NCI-H1105 treated with DMSO at 0.1 percent for 48 hours (cell line): ENCODE measurements around the gene SLC35E3.
A peak's percentile ranks its signal among the peaks of the same experiment; 100 is the strongest.

ENCODE experiments used
- DNase-seq: peaks from one replicate; lab custom pipeline; 2025; lab: John Stamatoyannopoulos, UW

The SLC35E3 gene

GRCh38 chr12:68745904-68746571 lies at the start of gene SLC35E3:
Gene SLC35E3, plus strand, starts transcription at chr12:68746176. Its CDS starts 202 bp downstream, at chr12:68746378.
- DNase-seq: peak; percentile 96

- DNase-seq: no peak
These were observed 46.5 kb upstream of the SLC35E3 start for GRCh38 chr12:68699486-68699885.

DNA sequence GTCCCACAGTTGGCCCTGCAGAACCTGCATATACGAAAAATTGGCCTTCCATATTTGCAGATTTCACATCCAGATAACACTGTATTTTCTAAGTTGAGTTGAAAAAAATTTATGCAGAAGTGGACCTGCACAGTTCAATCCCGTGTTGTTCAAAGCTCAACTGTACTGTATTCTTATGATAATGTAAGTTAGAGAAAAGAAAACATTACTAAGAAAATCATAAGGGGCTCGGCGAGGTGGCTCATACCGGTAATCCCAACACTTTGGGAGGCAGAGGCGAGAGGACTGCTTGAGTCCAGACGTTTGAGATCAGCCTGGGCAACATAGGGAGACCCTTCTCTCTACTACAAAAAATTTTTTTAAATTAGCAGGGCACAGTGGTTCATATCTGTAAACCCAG lies 18.2 kb upstream of the SLC35E3 start:
- DNase-seq: no peak

DNA sequence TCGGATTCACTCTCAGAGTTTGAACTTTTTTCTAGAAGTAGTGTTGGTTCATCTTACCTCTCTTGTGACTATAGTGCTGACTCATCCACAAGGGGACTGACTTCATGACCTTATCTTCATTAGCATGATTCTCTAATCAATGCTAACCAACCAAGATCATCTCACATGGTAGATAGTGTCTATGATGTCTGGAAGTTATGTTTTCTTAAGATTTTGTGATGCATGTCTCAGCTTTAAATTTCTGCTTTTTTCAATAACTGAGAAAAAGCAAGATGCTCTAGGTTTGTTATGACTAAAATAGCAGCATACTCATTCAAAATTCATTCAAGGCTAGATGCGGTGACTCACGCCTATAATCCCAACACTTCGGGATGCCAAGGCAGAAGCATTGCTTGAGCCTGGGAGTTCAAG lies 12.3 kb upstream of the SLC35E3 start:
- DNase-seq: no peak

DNA sequence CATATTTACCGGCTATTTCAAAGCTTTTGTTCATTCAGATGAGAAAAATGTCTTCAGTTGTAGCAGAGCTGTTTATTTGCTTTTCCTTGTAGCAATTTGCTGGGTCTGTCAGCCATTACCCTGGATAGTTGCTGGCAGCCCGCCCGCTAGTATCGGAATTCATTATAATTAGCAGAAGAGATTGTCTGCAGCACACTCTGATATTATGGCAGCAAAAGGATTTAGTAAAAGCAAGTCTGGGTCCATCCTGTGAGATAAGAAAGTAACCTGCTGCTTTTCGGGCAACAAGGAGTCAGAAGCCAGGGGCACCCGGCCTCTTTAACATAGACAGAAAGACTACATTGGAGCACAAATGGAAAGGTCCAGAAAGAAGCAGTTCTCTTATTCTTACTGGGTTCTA lies 6.1 kb upstream of the SLC35E3 start:
- DNase-seq: no peak

GRCh38 chr12:68743356-68743755 lies 2.6 kb upstream of the SLC35E3 start:
- no peak for DNase-seq

DNA sequence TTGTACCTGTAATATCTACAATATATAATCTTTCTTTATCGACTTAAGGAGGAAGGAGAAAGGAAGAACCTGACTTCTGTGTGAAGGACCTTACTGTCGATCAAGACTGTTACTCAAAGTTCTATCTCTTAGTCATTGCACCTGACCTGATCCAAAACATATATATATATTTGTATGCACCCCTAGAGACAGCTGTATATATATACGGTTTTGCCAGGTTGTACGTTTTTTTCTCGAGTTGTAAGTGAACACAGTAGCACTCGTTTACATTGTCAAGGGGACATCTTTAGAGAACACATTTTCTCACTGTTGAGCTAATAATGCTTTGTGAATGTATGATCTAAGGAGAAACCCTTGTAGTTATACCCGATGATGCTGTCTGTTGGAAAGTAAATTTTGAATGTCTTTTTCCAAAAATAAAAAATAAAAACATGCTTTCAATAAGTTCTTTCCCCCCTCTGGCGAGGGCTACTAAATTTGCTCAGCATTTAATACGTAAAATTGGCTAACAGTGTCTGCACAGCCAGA lies 536 bp upstream of the SLC35E3 start:
- DNase-seq: peak; percentile 34

GRCh38 chr12:68746572-68747180 lies 700 bp downstream of the SLC35E3 start:
- peak; percentile 47 for DNase-seq

DNA sequence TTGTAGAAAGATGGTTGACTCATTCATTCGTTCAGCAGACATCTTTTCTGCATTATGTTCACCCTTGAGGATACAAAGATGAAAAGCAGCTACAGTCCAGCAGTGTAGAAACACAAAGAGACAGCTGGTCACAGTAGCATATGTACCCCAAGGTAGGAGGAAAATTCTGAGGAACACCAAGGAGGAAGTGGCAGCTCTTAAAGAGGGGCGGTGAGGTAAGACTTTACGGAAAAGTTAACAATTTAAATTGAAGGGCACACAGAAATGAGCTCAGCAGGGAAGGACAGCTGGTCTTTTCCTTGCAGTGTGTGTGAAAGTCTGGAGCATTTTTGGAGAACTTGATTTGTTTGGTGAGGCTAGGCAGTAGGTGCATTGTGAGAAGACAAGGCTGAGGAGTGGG lies 3.5 kb downstream of the SLC35E3 start:
- no peak for DNase-seq

- no peak for DNase-seq
These were observed 3.9 kb downstream of the SLC35E3 start for GRCh38 chr12:68749861-68750260.

DNA sequence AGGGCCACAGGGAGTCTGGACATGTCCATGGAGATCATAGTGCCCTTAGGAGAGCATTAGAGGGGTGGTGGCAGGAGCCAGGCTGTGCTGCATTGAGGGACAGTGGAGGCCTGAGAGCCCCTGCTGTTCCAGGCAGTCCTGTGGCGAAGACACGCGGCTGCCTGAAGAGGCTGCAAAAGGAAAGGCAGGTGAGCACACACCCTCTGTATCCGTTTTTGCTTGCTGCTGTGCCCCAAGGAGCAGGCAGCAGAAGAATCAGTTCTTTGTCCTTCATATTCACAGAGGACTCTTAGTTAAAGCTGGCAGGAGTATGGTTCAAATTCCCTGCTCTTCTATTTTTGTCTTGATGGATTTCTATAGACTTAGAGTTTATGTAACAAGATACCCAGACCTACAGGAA lies 4.5 kb downstream of the SLC35E3 start:
- DNase-seq: no peak

DNA sequence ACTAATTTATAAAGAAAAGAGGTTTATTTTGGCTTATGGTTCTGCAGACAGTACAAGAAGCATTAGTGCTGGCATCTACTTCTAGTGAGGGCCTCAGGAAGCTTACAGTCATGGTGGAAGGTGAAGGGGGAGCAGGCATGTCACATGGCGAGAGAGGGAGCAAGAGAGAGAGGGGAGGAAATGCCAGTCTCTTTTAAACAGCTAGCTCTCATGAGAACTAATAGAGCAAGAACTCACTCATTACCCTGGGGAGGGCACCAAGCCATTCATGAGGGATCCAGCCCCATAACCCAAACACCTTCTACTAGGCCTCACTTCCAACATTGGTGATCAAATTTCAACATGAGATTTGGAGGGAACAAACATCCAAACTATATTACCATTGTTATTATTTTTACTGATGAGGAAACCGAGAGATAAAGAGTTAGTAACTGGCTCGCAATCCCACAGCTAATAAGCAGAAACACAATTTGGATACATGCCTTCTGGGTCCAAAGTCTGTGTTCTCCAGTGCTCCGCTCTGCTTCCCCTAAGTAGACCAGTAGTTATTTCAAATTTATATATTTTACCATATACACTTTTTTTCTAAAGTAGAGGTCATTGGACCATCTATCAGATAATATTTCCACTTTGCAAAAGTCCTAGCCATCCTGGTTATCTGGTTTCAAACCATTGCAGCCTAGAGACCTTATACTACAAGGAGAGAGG lies 9.7 kb downstream of the SLC35E3 start:
- DNase-seq: no peak

DNA sequence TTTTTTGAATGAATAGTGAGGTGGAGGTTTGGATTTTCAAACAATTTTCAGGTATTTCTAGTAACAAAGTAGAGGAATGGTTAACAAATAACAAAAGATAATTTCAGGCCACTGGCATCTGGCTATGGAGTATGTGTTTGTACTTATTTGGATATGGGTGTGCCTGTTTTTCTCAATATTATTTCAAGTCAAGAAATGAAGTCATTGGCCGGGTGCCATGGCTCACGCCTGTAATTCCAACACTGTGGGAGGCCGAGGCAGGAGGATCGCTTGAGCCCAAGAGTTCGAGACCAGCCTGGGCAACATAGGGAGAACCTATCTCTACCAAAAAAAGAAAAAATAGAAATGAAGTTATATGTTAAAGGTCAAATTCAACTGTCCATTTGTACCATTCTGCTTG lies 13.9 kb downstream of the SLC35E3 start:
- no peak for DNase-seq

- DNase-seq: no peak
These were observed 14.9 kb downstream of the SLC35E3 start for GRCh38 chr12:68760806-68761441.

DNA sequence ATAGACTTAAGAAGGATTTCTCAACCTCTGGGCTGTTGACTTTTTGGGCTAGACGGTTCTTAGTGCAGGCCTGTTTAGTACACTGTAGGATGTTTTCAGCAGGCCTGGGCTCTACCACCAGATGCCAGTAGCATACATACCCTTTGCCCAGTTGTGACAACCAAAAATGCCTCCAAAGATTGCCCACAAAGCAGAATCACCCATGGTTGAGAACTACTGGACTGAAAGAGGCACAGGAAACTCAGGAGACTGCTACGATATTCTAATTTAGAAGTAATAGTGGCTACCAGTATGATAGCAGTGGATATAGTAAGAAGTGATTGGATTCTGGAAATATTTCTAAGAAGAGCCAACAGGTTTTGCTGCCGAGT lies 15.5 kb downstream of the SLC35E3 start:
- DNase-seq: no peak

- DNase-seq: no peak
These were observed 16.1 kb downstream of the SLC35E3 start for GRCh38 chr12:68761901-68762630.

DNA sequence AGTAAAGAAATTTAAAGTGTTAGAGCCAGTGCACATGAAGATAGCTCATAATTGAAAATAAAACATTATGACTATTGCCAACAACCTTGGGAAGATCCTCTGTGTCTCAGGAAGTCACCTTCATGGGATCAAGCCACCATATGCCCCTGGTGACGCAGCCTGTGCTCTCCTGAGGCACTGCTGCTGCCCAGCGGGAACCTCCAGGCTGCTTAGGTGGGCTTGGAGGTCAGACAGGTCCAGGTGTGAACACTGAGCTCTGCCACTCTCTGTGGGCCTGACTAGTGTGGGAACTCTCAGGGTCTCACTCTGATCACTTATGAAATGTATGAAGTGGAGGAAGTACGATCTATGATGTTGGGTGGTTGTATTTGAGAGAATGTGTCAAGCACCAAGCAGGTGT lies 16.7 kb downstream of the SLC35E3 start:
- no peak for DNase-seq

- no peak for DNase-seq
These were observed 19.7 kb downstream of the SLC35E3 start for GRCh38 chr12:68765696-68766095.

GRCh38 chr12:68766646-68767045 lies 20.7 kb downstream of the SLC35E3 start:
- no peak for DNase-seq

DNA sequence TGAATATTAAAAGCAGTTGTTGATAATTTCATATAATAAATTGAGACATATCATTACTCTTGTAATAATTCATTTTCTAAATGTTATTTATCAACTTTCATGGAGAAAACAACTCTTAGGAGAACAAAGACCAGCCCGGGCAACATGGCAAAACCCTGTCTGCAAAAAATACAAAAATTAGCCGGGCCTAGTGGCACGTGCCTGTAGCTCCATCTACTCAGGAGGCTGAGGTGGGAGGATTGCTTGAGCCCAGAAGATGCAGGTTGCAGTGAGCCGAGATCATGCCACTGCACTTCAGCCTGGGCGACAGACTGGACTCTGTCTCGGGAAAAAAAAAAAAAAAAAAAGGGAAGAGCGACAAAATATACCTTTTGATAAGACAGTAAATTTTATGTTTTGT lies 21.2 kb downstream of the SLC35E3 start:
- DNase-seq: no peak

DNA sequence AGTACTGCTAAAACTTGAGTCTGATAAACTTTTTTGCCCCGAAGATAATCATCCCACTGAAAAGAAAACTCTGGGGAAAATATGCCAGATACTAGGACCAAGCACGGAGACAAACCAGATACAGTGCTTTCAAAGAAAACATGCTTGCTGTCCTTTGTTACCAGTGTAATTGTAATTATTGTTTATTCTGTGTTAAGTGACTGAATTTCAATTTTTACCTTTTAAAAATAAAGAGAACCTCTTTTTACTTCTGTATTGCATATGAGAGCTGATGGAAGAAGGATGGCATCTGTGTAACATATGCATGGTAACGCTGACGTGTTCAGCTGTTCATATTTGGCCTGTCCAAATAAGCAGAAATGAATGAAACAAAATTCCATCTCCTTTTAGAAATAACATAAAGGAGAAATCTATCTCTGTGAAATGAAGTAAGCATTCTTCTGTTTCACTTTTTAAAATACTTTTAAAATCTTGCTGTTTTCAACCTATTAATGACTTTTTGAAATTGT lies 22.5 kb downstream of the SLC35E3 start:
- DNase-seq: no peak

GRCh38 chr12:68769941-68770340 lies 24.0 kb downstream of the SLC35E3 start:
- DNase-seq: no peak
